ENCODE data around the gene TBC1D19.

Gene TBC1D19

DNA sequence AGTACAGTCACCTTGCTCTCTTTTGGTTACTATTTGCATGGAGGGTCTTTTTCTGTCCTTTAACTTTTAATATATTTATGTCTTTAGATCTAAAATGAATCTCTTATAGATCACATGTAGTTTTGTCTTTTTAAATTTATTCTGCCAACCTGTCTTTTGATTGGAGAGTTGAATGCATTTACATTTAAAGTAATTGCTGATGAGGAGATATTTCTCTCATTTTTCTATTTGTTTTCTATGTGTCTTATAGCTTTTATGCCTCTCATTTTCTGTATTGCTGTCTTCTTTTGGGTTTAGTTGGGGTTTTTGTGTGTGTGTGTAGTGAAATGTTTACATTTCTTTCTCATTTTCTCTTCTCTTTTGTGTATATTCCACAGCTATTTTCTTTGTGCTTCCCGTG, 123.5 kb downstream of the TBC1D19 start (continued):
- TF ChIP-seq, protein P1, sequence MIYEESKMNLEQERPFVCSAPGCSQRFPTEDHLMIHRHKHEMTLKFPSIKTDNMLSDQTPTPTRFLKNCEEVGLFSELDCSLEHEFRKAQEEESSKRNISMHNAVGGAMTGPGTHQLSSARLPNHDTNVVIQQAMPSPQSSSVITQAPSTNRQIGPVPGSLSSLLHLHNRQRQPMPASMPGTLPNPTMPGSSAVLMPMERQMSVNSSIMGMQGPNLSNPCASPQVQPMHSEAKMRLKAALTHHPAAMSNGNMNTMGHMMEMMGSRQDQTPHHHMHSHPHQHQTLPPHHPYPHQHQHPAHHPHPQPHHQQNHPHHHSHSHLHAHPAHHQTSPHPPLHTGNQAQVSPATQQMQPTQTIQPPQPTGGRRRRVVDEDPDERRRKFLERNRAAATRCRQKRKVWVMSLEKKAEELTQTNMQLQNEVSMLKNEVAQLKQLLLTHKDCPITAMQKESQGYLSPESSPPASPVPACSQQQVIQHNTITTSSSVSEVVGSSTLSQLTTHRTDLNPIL (CRISPR knock-in tag; IDR thresholded peaks at IDR 0.05; ENCODE audit: low read depth), result no peak
- TF ChIP-seq OSR1 (CRISPR knock-in tag; IDR thresholded peaks at IDR 0.05) (no peak), ESRRG (CRISPR knock-in tag; IDR thresholded peaks at IDR 0.05) (no peak), PPARA (CRISPR knock-in tag; IDR thresholded peaks at IDR 0.05; ENCODE audit: borderline replicate concordance) (no peak), BACH2 (CRISPR knock-in tag; IDR thresholded peaks at IDR 0.05; ENCODE audit: borderline replicate concordance) (no peak)
- TF ChIP-seq, protein P2, sequence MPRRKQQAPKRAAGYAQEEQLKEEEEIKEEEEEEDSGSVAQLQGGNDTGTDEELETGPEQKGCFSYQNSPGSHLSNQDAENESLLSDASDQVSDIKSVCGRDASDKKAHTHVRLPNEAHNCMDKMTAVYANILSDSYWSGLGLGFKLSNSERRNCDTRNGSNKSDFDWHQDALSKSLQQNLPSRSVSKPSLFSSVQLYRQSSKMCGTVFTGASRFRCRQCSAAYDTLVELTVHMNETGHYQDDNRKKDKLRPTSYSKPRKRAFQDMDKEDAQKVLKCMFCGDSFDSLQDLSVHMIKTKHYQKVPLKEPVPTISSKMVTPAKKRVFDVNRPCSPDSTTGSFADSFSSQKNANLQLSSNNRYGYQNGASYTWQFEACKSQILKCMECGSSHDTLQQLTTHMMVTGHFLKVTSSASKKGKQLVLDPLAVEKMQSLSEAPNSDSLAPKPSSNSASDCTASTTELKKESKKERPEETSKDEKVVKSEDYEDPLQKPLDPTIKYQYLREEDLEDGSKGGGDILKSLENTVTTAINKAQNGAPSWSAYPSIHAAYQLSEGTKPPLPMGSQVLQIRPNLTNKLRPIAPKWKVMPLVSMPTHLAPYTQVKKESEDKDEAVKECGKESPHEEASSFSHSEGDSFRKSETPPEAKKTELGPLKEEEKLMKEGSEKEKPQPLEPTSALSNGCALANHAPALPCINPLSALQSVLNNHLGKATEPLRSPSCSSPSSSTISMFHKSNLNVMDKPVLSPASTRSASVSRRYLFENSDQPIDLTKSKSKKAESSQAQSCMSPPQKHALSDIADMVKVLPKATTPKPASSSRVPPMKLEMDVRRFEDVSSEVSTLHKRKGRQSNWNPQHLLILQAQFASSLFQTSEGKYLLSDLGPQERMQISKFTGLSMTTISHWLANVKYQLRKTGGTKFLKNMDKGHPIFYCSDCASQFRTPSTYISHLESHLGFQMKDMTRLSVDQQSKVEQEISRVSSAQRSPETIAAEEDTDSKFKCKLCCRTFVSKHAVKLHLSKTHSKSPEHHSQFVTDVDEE (CRISPR knock-in tag; IDR thresholded peaks at IDR 0.05), result no peak

DNA sequence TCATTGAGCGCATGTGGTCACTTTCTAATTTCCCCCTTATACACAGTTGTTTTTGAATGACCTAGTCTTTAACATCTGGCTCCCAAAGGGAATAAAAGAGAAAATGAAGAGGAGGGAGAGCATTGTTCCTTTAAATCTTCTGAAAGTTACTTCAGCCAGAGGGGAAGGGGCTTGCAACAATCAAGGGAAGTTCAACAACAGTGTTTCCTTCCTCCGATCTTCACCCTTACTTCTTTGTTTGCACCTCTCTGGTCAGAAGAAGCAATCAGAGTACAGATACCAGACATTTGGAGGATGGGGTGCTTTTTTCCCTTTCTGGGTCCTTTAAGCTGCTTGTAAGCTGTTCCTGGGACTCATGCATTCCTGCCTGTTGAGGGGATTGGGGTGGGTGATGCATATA, 125.4 kb downstream of the TBC1D19 start:
- TF ChIP-seq ESRRG (CRISPR knock-in tag; IDR thresholded peaks at IDR 0.05) (no peak), CSDC2 (CRISPR knock-in tag; IDR thresholded peaks at IDR 0.05) (no peak), TOX (CRISPR knock-in tag; IDR thresholded peaks at IDR 0.05; ENCODE audit: borderline replicate concordance) (no peak), ARNTL (CRISPR knock-in tag; IDR thresholded peaks at IDR 0.05; ENCODE audit: borderline replicate concordance, low read depth) (no peak), ZNF565 (CRISPR knock-in tag; conservative IDR thresholded peaks at IDR 0.05; ENCODE audit: low read depth) (no peak), ISL1 (CRISPR knock-in tag; IDR thresholded peaks at IDR 0.05) (no peak), BACH2 (CRISPR knock-in tag; IDR thresholded peaks at IDR 0.05; ENCODE audit: borderline replicate concordance) (no peak), SNAI2 (CRISPR knock-in tag; IDR thresholded peaks at IDR 0.05) (no peak), ZNF70 (CRISPR knock-in tag; IDR thresholded peaks at IDR 0.05) (no peak), RARB (CRISPR knock-in tag; IDR thresholded peaks at IDR 0.05) (no peak), ZC3H10 (CRISPR knock-in tag; IDR thresholded peaks at IDR 0.05) (no peak), OSR1 (CRISPR knock-in tag; IDR thresholded peaks at IDR 0.05) (no peak), ZFP3 (CRISPR knock-in tag; IDR thresholded peaks at IDR 0.05) (no peak), TCF4 (CRISPR knock-in tag; IDR thresholded peaks at IDR 0.05; ENCODE audit: borderline replicate concordance) (no peak), ZFP30 (CRISPR knock-in tag; IDR thresholded peaks at IDR 0.05) (no peak)
- TF ChIP-seq, protein P2 (CRISPR knock-in tag; IDR thresholded peaks at IDR 0.05), result no peak
- TF ChIP-seq, protein P3, sequence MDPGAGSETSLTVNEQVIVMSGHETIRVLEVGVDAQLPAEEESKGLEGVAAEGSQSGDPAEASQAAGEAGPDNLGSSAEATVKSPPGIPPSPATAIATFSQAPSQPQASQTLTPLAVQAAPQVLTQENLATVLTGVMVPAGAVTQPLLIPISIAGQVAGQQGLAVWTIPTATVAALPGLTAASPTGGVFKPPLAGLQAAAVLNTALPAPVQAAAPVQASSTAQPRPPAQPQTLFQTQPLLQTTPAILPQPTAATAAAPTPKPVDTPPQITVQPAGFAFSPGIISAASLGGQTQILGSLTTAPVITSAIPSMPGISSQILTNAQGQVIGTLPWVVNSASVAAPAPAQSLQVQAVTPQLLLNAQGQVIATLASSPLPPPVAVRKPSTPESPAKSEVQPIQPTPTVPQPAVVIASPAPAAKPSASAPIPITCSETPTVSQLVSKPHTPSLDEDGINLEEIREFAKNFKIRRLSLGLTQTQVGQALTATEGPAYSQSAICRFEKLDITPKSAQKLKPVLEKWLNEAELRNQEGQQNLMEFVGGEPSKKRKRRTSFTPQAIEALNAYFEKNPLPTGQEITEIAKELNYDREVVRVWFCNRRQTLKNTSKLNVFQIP (CRISPR knock-in tag; IDR thresholded peaks at IDR 0.05; ENCODE audit: borderline replicate concordance, low read depth), result no peak
- TF ChIP-seq, protein P4, sequence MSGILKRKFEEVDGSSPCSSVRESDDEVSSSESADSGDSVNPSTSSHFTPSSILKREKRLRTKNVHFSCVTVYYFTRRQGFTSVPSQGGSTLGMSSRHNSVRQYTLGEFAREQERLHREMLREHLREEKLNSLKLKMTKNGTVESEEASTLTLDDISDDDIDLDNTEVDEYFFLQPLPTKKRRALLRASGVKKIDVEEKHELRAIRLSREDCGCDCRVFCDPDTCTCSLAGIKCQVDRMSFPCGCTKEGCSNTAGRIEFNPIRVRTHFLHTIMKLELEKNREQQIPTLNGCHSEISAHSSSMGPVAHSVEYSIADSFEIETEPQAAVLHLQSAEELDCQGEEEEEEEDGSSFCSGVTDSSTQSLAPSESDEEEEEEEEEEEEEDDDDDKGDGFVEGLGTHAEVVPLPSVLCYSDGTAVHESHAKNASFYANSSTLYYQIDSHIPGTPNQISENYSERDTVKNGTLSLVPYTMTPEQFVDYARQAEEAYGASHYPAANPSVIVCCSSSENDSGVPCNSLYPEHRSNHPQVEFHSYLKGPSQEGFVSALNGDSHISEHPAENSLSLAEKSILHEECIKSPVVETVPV (CRISPR knock-in tag; IDR thresholded peaks at IDR 0.05), result no peak
- TF ChIP-seq, protein P1 (CRISPR knock-in tag; IDR thresholded peaks at IDR 0.05; ENCODE audit: low read depth), result no peak
- ATAC-seq, result no peak
